NCI-H446 treated with DMSO at 0.1 percent for 48 hours (cell line): ENCODE results near the gene CAPG.
A peak's percentile ranks its signal among the peaks of the same experiment; 100 is the strongest.
"Not testable (repeated sequence)": the region's sequence is repeated elsewhere in the genome, so short reads cannot be mapped to it uniquely, and the experiment has no call there.

Experiments
- DNase-seq: peaks from one replicate; lab custom pipeline; 2025; lab: John Stamatoyannopoulos, UW

Gene CAPG

DNA sequence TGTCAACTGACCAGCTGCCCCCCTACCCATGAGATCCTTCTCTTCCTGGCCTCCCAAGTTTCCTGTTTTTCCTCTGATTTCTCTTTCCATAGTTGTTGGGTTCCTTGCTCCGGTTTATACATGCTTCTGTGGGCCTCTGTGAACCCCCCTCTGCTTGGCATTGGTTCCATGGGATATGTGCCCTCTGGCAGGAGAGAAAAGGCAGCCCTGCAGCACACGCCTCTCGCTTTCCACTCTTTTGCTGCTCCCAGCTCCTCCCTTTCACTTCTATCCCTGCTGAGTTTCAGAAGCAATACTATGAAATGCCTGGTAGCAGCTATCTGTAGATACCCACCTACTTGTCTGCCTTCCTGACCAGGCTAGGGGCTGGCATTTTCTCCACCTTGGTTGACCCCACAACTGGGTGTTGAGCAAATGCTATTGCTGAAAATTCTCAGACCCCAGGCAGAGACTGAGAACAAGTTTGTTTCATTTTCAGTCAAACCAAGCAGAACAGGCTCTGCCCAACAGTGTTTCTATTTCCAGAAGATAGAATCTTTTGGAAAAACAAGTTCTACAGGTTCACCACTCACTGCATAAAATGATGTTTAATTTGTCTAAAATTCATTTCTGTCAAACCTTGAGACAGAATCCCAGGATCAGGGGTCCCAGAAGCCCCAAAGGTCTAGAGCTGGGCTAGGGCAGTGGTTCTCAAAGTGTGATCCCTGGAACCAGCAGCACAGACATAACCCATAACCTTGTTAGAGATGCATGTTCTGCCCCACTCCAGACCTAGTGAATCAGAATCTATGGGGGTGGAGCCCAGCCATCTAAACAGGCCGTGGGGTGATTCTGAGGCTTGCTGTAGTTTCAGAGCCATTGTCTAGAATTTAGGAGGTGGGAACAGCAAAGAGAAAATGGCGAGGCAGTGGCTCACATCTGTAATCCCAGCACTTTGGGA lies 13.4 kb downstream of the CAPG start:
- no peak for DNase-seq

DNA sequence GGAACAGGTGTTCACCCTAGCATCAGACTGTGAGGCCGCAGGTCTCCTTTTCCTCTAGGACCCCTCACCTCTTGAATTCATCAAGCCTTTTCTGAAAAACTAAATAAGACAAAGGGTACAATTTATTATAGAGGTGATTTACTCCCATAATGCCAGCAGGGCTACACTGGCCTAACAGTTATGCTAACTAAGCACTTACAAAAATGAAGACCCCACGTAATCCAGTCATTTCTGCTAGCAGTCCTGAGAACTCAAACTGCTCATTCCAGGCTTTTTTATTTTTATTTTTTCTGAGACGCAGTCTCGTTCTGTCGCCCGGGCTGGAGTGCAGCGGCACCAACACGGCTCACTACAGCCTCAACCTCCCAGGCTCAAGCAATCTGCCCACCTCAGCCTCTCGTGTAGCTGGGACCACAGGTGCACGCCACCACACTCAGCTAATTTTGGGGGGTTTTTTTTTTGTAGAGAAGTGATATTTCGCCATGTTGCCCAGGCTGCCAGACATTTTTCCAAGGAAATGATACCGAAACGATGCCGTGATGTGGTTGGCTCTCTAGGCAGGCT lies 14.2 kb downstream of the CAPG start:
- DNase-seq, result no peak

DNA sequence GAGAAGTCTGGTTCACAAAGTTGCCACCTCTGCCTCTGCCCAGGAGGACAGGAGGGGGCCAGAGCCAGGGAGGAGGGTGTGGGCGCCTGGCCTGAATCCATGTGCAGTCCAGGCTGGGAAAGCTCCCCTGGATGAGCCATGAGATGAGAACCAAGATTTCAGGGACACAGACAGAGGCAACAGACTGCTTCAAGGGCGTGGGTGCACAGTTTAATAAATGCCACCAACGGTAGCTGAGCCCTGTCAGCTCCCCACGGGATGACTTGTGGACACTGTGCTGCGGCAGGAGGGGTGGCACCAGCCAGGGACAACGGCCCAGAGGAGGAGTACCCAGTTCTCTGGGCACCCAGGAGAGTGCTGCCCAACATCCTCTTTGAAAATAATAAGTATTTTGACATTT lies 15.2 kb downstream of the CAPG start:
- no peak for DNase-seq

DNA sequence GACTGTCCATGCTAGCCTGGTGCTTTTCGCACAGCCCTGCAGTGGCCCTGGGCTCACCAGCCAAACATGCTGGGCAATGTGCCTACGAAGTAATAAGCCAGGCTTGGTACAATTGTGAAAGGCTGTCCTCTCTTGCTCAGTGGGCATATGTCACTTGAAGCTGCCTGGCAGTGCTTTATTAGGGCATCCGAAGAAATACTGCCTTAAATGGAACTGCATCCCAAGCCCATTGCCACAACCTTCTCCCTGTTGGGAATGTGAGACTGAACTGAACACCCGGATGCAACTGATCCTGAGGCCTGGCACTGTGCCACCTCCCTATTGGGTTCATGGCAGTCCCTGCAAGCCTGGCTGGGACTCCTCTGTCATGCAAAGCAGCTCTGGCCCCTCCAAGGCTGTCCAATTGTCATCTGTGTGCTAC lies 15.9 kb downstream of the CAPG start:
- DNase-seq, result peak; percentile 63

DNA sequence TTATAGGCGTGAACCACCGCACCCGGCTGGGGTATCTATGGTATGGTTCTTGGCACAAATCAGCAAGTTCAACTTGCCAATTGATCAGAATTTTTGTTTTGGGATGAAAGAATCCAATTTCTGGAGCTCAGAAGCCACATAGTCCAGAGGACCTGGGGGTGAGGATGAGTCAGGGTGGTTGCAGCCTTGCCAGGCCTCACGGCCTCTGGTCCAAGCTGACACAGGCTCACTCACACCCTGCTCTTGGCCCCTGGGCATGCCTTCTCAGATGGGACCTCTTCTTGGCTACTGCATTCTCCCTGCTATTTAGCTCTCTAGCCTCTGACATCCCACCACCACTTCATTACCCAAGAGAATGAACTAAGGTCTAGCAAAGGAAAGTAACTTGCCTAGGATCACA lies 16.3 kb downstream of the CAPG start:
- DNase-seq, result no peak

DNA sequence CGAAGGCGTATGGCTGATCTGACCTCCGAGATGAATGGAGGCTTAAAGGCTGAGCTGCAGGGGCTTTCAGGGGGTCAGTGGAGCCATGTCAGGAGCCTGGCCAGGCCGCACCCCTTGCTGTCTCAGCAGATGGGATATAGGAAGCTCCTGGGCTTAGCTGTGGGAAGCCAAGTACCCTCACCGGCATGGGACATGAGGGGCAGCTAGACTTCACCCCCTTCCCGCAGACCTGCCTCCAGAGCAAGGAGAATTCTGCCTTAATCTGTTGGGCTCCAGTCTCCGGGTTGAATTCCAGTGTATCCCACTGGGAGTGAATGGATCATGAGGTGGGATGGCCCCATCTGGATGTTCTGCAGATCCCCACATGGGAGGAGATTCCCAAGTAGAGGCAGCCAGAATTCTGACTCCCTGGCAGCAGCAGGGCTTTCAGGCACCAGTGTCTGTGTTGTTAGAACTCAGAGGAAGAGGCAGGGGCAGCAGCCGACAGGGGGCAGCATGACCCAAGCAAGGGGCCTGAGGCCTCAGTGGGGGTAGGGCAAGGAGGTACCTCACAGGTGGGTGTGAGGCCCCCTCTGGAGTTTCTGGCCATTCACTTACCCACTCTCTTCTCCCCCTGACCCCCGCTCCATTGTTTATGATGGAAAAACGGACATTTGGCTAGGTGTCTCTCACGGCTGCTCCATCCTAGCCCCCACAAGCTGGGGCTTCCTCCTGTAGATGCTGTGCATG lies 19.1 kb downstream of the CAPG start:
- no peak for DNase-seq

DNA sequence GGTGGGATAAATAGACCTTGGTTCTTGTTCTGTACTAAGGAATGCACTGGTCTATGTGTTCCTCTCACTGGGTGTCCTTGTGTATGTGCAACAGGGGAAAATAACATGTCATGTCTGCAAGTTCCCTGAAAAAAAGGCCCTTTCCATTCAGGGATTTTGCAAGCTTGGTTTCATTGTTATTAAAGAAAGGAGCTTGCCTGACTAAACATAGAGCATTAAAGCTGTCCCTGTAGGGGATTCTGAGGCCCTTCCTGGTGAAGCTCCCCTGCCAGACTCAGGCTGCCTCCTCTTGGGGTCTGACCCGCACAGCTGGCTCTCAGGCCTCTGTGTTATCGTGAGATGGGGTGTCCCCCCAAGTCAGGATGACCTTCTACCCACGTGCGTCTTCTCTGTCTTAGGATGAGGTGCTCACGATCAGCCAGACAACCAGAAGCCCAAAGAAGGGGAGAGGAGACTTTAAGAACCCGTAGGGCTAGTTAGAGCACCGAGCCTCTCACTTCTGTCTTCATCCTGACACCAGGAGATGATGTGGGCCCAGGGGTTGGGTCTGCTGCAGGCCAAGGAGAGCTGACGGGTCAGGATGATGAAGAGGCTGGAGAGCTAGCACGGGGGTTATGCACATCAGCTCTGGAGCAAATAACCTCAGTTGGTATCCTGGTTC lies 21.2 kb downstream of the CAPG start:
- DNase-seq, result no peak

DNA sequence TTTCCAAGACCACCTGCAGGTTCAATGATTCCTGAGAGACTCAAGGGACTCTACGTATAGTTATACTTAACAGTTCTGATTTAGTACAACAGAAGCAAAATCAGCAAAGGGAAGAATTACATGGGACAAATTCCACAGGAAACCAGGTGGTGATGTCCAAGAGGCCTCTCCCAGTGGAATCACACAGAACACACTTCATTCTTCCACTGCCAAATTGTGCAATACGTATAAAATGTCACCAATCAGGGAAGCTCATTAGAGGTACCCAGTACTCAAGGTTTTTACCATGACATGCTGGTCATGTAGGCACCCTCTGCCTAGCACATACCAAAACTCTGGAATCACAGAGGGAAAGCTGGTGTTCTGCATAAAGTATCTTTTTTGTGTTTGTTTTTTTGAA lies 22.4 kb downstream of the CAPG start:
- no peak for DNase-seq

DNA sequence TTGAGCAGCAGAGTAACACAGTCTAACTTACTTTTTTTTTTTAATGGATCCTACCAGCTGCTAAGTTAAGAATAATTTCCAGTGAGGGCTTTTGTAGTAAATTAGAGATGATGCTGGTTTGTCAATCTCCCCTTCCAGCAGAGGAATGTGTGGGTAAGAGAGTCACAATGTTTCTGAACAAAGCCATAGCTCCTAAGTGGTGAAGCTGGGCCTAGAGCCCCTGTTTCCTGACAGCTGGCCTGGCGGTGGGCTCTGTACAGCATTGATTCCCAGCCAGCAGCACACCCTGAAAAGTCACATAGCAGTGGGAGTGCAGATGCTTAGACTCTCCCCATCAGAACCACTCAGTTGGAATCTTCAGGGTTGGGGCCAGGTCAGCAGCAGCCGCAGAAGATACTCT lies 24.4 kb downstream of the CAPG start:
- DNase-seq, result no peak

DNA sequence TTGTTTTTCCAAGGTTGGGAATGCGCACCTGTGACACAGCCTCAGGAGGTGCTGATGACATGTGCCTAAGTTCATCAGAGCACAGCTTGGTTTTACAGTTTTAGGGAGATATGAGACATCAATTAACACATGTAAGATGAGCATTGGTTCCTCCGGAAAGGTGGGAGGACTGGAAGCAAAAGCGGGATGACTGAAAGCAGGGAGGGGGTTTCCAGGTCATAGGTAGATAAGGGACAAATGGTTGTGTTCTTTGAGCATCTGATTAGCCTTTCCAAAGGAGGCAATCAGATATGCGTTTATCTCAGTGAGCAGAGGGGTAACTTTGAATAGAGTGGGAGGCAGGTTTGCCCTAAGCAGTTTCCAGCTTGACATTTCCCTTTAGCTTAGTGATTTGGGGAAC lies 26.3 kb downstream of the CAPG start:
- no peak for DNase-seq

DNA sequence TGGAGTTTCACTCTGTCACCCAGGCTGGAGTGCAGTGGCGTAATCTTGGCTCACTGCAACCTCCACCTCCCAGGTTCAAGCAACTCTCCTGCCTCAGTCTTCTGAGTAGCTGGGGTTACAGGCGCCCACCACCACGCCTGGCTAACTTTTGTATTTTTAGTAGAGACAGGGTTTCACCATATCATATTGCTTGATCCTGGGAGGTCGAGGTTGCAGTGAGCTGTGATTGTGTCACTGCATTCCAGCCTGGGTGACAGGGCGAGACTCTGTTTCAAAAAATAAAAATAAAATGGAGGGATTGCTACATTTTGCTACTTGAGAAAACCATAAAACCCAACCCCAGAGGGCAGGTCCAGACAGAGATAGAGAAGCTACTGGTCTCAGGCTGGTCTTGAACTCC lies 27.0 kb downstream of the CAPG start:
- not testable (repeated sequence) for DNase-seq

DNA sequence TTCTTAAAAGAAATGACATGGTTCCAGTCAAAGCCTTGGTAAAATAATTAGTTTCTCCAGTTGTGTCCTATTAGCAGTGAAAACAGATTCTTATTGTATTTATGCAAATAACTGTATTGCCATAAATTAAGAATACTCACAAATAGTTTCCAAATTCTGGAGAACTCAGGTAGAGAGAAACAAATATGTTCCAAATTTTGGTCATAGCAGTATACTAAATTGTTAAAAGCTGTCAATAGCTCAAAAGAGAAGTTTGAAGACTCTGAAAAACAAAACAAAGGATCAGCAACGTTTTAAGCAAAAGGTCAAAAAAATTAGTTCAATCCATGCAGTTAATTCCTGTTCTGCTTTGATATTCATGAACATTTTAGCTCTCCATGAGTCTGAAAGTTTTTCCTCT lies 30.1 kb downstream of the CAPG start:
- no peak for DNase-seq

DNA sequence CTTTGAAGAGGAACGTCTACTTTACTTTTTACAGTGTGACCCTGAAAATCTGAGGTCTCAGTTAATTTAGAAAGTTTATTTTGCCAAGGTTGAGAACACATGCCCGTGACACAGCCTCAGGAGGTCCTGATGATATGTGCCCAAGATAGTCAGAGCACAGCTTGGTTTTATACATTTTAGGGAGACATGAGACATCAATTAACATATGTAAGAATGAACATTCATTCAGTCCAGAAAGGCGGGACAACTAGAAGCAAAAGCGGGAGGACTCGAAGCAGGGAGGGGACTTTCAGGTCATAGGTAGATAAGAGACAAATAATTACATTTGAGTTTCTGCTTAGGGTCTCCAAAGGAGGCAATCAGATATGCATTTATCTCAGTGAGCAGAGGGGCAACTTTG lies 31.9 kb downstream of the CAPG start:
- no peak for DNase-seq

DNA sequence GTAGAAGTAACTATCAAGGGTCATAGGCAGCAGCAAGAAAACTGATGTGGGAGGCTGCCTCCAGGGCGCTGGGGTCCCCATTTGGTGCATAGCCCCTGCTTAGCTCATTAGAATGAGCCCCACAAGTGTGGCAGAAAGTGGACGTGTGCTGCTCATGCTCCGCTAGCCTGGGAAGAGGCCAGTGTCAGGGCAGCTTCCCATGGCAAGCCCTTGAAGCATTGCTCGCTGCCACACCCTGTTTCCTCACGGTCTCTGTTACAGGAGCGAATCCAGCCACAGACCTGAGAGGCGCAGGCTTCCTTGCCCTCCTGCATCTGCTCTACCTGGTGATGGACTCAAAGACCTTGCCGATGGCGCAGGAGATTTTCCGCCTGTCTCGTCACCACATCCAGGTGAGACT lies 33.1 kb downstream of the CAPG start:
- no peak for DNase-seq

DNA sequence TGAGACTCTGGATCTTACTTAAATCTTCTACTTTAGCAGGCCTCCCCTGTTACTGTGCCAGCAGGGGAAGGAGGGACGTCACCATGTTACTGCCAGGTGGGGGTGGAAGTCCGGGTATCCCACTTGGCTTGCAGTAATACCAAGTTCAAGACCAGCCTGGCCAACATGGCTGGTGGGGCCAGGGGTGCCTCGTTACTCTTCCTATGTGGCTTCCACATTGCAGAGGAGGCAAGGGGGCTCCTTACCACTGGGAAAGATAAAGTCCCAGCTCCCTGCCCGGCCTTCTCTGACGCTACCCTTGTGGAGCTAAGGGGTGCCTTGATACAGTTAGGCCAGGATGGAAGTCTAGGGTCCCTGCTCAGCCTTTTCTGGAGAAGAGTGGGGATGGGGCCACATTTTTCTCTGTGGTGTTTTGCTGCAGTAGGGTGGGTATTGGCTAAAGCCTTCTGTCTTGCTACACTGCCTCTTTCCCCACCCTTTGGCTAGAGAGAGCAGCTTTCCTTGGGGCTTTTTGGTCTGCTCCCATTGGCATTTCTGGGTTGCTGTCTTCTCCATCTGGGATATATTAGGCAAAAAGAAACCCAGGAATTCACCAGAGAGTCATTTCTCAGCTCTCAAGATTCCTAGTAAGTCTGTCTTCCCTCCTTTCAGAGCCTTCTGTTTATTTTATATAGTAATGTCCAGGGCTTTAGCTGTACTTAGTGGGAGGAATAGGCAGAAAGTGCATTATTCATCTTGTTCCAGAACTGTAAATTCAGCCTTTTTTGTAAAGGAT lies 33.7 kb downstream of the CAPG start:
- DNase-seq, result no peak

DNA sequence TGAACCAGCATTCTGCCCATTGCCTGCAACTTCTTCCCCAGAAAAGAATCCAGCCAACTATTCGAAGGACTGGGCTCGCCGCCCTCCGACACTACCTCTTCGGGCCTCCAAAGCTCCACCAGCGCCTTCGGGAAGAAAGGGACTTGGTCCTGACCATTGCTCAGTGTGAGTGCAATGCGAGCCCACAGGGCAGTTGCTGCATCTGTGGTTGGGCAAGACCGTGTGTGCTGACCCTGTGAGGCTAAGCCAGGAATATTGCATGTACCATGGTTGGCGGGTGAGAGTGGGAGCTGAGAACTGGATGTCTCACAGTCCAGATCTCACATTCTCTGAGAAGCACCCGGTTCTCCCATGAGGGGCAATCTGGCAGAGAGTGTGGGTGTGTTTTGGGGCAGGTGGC lies 39.1 kb downstream of the CAPG start:
- DNase-seq, result no peak

DNA sequence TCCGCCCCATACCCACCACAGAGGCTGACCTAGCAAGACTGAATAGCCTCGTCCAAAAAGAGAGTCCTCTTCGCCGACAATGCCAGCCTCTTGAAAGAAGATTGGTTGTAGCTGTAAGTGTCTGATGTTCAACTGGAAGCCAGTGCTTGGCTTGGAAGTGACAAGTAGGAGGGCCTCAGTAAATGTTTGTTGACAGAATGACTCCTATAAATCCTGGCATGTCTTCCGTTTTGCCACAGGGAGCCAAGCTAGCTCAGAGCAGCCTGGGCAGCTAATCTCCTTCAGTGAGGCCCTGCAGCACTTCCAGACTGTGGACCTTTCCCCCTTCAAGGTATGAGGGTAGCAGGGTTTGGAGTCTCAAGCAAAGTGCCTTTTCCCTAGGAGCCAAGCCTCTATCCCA lies 40.7 kb downstream of the CAPG start:
- DNase-seq, result no peak

DNA sequence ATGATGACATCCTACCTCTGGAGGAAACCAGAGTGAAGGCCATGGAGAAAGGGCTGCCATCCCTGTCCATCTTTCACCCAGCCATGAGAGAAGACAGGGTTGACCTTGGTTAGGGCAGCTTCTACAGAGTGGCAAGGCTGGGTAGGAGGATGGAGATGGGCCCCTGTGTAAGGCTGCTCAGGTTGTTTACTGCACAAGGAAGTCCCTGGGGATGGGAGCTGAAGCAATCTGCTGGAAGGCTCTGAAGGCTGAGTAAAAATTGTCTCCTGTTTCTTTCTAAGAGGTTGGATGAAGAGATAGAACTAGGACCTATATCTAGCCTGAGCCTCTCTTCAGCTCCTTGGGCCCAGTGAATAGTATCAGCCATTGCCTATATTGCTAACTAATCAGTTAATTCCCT lies 41.2 kb downstream of the CAPG start:
- DNase-seq, result no peak

DNA sequence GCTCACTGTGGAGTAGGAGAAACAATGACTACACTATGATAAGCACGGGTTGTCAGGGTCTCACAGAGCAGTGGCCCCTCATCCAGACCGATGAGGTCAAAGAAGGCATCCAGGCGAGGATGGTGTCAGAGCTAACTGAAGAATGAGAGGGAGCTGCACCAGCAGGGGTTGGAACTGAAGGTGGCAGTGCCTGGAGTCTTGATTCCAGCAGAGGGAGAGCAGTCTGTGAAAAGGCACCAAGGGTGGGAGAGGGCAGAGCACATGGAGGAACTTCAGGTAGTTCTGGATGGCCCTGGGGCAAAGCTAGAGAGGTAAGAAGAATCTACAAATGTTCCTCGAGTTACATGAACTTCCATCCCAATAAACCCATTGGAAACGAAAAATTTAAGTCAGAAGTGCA lies 43.0 kb downstream of the CAPG start:
- DNase-seq, result no peak

DNA sequence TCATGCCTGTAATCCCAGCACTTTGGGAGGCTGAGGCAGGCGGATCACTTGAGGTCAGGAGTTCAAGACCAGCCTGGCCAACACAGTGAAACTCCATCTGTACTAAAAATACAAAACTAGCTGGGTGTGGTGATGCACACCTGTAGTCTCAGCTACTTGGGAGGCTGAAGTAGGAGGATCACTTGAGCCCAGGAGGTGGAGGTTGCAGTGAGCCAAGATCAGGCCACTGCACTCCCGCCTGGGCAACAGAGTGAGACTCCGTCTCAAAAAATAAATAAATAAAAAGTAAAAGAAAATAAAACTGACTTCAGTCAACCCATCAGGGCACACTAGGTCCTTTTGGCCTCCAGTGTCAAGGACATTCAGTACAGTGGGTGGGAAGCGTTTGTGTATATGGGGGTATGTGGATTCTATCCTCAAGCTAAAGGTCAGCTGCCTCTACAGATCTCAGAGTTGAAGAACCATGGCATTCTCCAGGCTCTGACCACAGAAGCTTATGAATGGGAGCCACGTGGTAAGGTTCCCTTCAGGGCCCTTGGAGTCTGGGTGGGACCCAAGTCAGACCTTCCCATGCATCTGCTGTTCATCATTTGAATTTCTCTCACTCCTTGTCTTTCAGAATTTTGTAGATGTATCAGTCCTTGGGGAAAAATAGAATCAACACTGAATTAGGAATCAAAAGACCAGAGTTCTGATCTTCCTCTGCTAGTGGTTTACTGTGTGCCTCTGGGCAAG lies 47.3 kb downstream of the CAPG start:
- DNase-seq, result not testable (repeated sequence)

DNA sequence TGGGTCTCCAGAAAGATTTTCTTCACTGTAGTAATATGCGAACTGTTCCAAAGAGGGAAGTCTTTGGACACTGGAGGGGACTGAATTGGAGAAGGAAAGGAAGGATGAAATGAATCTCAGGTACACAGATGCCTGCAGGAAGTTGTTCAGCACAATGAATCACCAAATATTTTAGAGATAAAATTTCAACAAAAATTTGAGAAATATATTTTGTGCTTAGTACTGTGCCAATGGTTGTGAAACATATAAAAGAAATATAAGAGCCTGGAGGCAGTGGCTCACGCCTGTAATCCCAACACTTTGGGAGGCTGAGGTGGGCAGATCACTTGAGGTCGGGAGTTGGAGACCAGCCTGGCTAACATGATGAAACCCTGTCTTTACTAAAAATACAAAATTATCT lies 52.4 kb downstream of the CAPG start:
- no peak for DNase-seq
